Pons (tissue), 1 donor: Measurements from ENCODE around the gene FLYWCH2.

Source experiments
- DNase-seq: peaks from one replicate; pipeline ENCODE4 v3.0.0-alpha.2; 2016; ENCODE audit warnings: low spot score

FLYWCH2 gene

DNA sequence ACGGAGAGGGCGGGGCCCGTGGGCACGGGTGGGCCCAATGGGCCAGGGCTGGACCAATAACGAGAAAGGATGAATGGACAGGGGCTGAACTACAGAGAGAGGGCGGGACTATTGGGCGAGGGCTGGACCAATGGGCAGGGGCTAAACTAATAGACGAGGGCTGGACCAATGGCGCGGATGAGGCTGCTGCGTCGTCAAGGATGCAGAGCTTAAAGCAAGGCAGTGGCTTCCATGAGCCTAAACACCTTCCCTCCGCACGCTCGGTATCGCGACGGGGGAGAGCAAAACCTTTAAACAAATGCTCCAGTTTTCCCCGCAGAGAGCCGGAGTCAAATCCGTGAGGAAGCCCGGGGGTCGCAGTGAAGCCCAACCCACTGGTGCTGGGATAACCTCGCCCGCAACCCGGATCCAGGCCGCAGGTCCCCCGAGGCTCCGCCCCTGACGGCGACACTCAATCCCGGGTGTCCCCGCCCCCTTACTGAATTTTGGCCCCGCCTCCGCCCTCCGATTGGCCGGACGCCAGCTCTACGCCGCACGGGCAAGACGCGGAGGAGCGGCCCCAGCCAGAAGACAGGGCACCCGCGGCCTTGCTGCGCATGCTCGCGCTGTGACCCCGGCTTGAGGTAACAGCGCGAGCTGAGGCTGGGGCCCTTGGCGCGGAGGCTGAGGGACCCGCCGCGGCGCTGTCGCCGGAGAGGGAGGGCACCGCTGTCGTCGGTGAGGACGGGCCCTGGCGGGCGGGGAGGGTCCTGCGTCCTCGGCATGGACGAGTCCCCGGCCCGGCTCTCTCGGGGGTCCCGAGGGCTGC is at the start of gene FLYWCH2:
TSS of gene FLYWCH2 (plus strand) at position 566 of the 808 bp plus-strand sequence. CDS start 13,235 bp downstream, outside the sequence.
- DNase-seq = peak; percentile 99

GRCh38 chr16:2833776-2834175 is 49.2 kb upstream of the FLYWCH2 start:
- DNase-seq = no peak

DNA sequence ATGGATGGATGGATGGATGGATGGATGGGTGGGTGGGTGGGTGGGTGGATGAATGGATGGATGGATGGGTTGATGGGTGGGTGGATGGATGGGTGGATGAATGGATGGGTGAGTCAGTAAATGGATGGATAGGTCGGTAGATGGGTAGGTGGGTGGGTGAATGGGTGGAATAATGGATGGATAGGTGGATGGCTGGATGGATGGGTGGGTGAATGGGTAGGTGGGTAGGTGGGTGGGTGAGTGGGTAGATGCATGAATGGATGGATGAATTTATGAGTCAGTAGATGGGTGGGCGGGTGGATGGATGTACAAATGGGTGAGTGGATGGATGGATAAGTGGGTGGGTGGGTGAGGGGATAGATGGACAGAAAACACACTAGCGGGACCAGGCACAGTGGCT is 48.0 kb upstream of the FLYWCH2 start:
- DNase-seq = no peak

- no peak for DNase-seq
Observed at GRCh38 chr16:2835638-2836493, 47.1 kb upstream of the FLYWCH2 start.

- DNase-seq = no peak
Observed at GRCh38 chr16:2836646-2837508, 46.1 kb upstream of the FLYWCH2 start.

GRCh38 chr16:2838928-2839327 is 44.1 kb upstream of the FLYWCH2 start:
- DNase-seq = peak; percentile 66

DNA sequence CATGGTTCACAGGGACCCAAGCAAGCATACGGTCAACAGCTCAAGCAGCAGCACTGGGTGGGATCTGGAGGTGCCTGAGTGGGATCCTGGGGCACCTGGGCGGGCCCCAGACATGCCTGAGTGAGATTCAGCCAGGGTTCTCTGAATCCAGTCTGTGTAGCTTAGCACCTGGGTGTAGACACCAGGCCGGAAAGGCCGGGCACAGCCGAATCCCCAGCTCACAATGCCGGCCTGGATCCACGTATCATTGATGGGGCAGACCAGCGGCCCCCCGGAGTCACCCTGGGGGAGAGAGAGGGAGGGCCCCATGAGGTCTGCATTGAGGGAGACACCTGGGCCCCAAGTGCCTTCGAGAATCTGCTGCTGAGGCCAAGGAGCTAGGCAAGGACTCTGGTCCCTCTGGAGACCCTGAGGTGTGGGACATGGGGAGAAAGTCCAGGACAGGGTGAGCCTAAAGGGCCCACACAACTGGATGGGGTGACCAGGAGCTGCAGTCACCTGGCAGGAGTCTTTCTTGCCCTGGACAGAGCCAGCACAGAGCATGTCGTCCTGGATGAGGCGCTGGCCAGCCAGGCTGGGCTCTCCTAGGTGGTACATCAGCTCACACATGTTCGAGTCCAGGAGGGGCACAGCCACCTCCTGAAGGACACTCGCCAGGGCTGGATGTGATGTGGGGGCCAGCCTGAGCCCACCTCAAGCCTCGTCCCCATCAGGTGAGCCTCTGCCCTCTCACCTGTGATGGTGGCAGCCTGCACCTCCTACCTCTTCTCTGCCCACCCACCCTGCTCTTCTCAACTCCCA is 43.2 kb upstream of the FLYWCH2 start:
- no peak for DNase-seq

DNA sequence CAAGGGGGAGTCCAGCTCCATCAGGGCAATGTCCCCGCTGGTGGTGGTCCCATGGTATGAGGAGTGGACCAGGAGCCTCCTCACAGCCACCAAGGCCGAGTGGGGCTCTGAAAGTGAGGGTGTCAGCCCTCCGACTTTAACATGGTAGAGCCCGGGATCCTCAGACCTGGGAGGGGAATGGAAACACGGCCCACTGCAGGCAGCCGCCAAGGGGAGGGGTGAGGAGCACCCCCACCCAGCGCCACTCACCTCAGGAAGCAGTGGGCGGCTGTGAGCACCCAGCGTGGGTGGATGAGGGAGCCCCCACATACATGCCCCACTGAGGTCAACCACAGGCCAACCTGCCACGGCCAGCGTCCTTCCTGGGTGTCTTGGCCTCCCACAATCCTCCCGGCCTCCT is 42.1 kb upstream of the FLYWCH2 start:
- no peak for DNase-seq

GRCh38 chr16:2841606-2842339 is 41.2 kb upstream of the FLYWCH2 start:
- no peak for DNase-seq

DNA sequence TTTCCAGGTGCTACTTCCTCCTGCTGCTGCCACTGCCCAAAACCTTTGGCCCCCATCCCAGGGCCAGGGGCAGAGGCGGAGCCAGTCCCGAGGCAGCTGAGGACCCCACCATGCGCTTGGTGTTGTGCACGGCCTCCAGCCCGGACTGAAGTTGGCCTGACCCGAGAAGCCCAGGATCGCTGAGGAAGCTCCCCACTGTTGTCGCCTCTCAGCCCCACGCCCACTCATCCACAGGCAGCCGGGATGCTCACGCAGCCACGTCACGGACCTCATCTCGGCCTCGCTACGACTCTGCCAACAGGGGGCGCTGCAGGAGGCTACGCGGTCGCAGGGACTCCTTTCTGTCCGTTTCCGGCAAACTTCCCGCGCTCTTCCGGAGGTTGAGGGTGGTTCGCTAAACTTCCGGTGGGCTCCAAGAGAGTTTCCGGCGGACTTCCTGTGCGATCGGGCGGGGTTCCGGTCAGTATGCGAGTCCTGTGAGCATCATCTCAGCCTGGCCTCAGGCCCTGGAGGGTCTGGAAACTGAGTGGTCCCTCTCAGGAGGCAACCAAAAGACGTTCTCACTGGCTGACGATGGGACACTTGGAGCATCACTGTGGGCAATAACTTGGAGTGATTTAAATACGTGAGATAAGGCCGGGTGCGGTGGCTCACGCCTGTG is 40.5 kb upstream of the FLYWCH2 start:
- DNase-seq = peak; percentile 28

DNA sequence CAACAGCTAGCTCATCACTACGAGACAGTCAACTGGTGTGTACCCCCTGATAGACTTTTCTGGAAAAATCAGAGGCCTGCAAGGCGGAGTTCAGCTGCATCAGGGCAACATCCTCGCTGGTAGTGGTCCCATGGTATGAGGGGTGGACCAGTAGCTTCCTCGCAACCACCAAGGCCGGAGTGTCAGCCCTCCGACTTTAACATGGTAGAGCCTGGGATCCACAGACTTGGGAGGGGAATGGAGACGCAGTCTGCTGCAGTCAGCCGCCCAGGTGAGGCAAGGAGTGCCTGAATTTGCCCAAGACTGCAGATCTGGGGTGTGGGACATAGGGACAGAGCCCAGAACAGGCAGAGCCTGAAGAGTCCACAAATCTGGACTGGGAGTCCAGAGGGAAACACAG is 39.5 kb upstream of the FLYWCH2 start:
- no peak for DNase-seq

DNA sequence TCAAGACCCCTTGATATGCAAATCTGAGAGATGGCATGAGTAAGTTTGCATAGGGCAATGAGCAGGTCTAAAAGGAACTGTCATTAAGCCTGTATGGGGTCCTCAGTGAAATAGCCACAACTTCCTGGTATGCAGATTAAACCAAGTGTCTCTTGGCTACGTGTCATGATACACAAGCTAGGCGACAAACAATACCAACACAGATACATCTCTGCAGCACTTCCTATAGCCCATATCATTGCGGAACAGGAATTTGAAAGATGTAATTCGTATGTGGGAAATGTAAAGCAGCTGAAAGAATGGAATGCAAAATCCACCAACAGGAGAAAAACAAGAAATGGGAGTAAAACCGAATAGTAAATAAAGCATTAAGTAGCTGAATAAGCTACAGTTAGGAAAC is 37.9 kb upstream of the FLYWCH2 start:
- DNase-seq = no peak

GRCh38 chr16:2846511-2847310 is 36.3 kb upstream of the FLYWCH2 start:
- no peak for DNase-seq

- DNase-seq = no peak
Observed at GRCh38 chr16:2848933-2849725, 33.9 kb upstream of the FLYWCH2 start.

DNA sequence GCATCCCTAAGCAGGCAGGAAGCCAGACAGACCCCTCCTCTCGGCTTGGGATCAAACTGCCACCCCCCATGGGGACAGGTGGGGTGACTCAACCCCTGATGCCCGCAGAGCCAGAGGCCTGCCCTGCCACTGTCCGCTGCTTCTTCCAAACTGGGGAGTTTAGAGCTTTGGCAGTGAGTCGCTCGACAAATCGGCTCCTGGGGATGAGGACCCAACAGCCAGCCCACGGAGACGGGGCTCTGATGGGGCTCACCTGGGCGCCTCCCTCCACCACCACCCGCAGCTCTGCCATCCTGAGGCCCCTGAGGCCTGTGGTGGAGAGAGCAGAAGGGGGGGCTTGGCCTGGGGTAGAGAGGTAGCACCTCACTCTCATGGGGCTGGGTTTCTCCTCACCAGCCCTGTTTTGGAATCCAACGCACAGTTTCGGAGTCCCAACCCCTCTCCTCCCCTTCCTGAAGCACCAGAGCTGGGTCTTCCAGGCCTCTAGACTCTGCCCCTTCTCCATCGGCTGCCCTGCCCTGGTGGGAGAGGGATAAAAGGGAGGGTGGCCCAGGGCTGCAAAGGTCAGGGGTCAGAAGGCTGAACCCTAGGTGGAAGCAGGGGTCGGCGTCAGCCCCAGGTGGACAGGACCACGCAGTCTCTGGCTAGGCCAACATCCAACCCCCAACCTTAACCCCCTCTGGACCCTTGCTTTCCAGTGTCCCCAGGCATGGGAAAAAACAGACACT is 30.8 kb upstream of the FLYWCH2 start:
- no peak for DNase-seq

DNA sequence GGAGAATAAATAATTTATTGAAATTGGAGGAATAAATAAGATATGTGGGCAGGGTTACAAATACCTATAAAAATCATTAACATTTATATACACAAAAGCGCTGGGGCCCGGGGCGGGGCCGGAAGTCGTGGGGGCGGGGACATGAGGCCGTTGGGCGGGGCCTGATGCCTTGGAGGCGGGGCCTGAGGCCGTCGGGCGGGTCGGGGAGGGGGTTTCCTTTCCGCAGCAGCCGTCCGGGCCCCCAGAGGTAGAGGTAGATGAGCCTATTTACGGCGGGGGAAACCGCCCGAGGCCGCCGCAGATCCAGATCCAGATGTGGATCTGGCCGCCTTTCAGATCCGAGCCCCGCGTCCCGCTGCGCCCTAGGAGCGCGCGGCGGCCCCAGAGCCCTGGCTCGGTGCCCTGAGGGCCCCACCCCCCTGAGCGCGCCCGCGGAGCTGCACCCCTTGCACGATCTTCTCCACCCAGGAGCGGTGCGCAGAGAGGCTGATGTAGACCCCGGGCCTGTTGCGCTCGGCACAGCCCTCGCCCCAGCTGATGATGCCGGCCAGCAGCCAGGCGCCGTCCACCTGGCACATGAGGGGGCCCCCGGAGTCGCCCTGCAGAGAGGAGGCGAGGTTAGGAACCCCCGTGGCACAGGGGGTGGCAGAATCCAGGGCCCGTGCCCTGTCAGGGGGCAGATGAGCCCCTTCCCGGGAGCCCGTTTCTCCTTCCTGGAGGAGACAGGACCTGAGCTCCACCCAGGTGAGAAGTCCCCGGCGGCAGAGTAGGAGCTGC is 30.1 kb upstream of the FLYWCH2 start:
- DNase-seq = no peak

DNA sequence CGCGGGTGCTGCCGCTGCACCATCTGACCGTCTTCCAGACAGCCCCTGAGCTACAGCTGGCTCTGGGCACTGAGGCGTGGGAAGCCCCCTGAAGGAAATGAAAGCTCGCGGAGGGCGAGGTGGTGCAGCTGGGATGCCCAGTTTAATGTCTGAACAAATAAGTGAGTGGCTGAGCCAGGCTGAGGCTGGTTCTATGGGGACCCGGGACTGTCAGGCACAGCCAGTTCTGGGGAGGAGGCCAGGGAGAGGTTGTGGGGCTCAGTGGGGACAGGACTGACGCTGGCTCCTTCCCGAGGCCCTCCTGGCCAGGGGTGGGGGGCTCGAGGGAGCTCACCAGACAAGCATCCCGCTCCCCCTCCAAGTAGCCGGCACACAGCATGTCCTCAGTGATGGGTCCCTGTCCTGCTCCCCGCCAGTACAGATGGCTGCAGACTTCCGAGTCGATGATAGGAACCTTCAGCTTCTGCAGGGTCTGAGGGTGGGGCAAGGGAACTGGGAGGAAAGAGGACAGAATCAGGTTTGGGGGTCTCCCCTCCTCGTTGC is 29.4 kb upstream of the FLYWCH2 start:
- no peak for DNase-seq
